DOHH2 (cell line): ENCODE measurements around the gene ACVR1B.

ENCODE experiments used
- EZH2phosphoT487 ChIP-seq: fragments of 200-600 bp; sonication (generic); IDR thresholded peaks from 2 replicates; pipeline ENCODE4 v1.6.1; 2017; ENCODE audit warnings: borderline replicate concordance, mild to moderate bottlenecking, antibody characterized with exemption, low read length, moderate library complexity, mixed read lengths
- TF ChIP-seq, protein P1 (sequence below): fragments of 200-600 bp; sonication (generic); IDR thresholded peaks from one replicate; pipeline ENCODE4 v1.5.1; 2014; ENCODE audit warnings: antibody characterized with exemption, mild to moderate bottlenecking, low read depth, low read length; ENCODE audit not compliant: poor library complexity, severe bottlenecking

DNA sequence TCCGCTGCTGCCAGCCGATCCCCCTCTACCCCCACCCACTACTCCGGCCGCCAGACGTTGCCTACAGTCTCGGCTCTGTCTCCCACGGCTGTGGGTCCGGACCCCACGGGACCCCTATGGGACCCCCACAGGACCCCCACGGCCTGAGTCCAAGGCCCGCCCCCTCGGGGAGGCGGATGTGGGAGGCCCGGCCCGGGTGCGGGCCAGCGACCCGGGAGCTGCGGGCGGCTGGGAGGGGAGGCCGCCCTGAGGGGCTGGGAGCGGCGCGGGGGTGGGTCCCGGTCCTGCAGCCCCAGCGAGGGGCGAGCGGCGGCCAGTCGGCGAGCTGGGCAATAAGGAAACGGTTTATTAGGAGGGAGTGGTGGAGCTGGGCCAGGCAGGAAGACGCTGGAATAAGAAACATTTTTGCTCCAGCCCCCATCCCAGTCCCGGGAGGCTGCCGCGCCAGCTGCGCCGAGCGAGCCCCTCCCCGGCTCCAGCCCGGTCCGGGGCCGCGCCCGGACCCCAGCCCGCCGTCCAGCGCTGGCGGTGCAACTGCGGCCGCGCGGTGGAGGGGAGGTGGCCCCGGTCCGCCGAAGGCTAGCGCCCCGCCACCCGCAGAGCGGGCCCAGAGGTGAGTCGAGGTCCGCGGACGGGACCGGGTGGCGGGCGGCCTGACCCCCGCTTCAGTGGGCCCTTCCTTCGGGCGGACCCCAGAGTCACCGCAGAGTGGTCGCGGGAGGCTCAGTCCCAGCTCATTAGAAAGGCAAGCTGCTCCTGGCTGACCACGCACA lies 44.2 kb upstream of the ACVR1B start, which contains the start of gene ACVRL1:
- TF ChIP-seq, protein P1, sequence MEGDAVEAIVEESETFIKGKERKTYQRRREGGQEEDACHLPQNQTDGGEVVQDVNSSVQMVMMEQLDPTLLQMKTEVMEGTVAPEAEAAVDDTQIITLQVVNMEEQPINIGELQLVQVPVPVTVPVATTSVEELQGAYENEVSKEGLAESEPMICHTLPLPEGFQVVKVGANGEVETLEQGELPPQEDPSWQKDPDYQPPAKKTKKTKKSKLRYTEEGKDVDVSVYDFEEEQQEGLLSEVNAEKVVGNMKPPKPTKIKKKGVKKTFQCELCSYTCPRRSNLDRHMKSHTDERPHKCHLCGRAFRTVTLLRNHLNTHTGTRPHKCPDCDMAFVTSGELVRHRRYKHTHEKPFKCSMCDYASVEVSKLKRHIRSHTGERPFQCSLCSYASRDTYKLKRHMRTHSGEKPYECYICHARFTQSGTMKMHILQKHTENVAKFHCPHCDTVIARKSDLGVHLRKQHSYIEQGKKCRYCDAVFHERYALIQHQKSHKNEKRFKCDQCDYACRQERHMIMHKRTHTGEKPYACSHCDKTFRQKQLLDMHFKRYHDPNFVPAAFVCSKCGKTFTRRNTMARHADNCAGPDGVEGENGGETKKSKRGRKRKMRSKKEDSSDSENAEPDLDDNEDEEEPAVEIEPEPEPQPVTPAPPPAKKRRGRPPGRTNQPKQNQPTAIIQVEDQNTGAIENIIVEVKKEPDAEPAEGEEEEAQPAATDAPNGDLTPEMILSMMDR, result no peak
- no peak for TF ChIP-seq EZH2phosphoT487
